Effector CD8-positive, alpha-beta T cell (primary cell): ENCODE measurements around the gene RALGPS1.
"Not testable (repeated sequence)": the region's sequence is repeated elsewhere in the genome, so short reads cannot be mapped to it uniquely, and the experiment has no call there.

Experiments
- DNase-seq: peaks from one replicate; lab custom pipeline; 2025; lab: John Stamatoyannopoulos, UW

The RALGPS1 gene

GRCh38 chr9:127155314-127155960, 240.9 kb downstream of the RALGPS1 start:
- DNase-seq: no peak

- no peak for DNase-seq
Observed at GRCh38 chr9:127158786-127159324, 244.3 kb downstream of the RALGPS1 start.

GRCh38 chr9:127159325-127159801, 244.8 kb downstream of the RALGPS1 start:
- DNase-seq: no peak

GRCh38 chr9:127159949-127160610, 245.5 kb downstream of the RALGPS1 start:
- DNase-seq: no peak

GRCh38 chr9:127161081-127161624, 246.6 kb downstream of the RALGPS1 start:
- DNase-seq: no peak

- no peak for DNase-seq
Observed at GRCh38 chr9:127162046-127162863, 247.7 kb downstream of the RALGPS1 start.

- no peak for DNase-seq
Observed at GRCh38 chr9:127162864-127163365, 248.3 kb downstream of the RALGPS1 start.

GRCh38 chr9:127163409-127163808, 248.8 kb downstream of the RALGPS1 start:
- DNase-seq: no peak

- DNase-seq: no peak
Observed at GRCh38 chr9:127165116-127165515, 250.5 kb downstream of the RALGPS1 start.

- no peak for DNase-seq
Observed at GRCh38 chr9:127166111-127166510, 251.5 kb downstream of the RALGPS1 start.

GRCh38 chr9:127166651-127167524, 252.3 kb downstream of the RALGPS1 start:
- DNase-seq: no peak

- no peak for DNase-seq
Observed at GRCh38 chr9:127167560-127168326, 253.2 kb downstream of the RALGPS1 start.

GRCh38 chr9:127168756-127169574, 254.4 kb downstream of the RALGPS1 start:
- no peak for DNase-seq

- DNase-seq: no peak
Observed at GRCh38 chr9:127169575-127169883, 254.9 kb downstream of the RALGPS1 start.

GRCh38 chr9:127170103-127170502, 255.5 kb downstream of the RALGPS1 start:
- no peak for DNase-seq

- no peak for DNase-seq
Observed at GRCh38 chr9:127170652-127171051, 256.1 kb downstream of the RALGPS1 start.

- DNase-seq: not testable (repeated sequence)
Observed at GRCh38 chr9:127171348-127171747, 256.8 kb downstream of the RALGPS1 start.

- DNase-seq: no peak
Observed at GRCh38 chr9:127172066-127172707, 257.6 kb downstream of the RALGPS1 start.

- DNase-seq: no peak
Observed at GRCh38 chr9:127173063-127173462, 258.5 kb downstream of the RALGPS1 start.
